OCI-LY1 (cell line): ENCODE measurements around the gene KCNG3.

ENCODE experiments used
- CTCF ChIP-seq: fragments of 200-600 bp; sonication (generic), shearing (Covaris generic); IDR thresholded peaks from 2 replicates; pipeline ENCODE4 v1.5.1; 2017; ENCODE audit warnings: mild to moderate bottlenecking, antibody characterized with exemption, low read length, moderate library complexity, mixed read lengths
- EZH2 ChIP-seq: fragments of 200-600 bp; sonication (generic), shearing (Covaris generic); IDR thresholded peaks from 2 replicates; pipeline ENCODE4 v1.8.0; 2017; ENCODE audit warnings: borderline replicate concordance, mixed run types, mild to moderate bottlenecking, antibody characterized with exemption, low read length, moderate library complexity, mixed read lengths

- TF ChIP-seq CTCF (no peak), EZH2 (no peak)
Observed at GRCh38 chr2:42443718-42444399, 49.9 kb downstream of the KCNG3 start.
